GM21360 (cell line): ENCODE results near the gene DAPK2.
"Not testable (repeated sequence)": the region's sequence is repeated elsewhere in the genome, so short reads cannot be mapped to it uniquely, and the experiment has no call there.

Experiments
- ATAC-seq: cut with Tn5 transposase; IDR thresholded peaks from one replicate; pipeline ENCODE4 v1.9.1; 2021; ENCODE audit warnings: mild to moderate bottlenecking, moderate library complexity; ENCODE audit not compliant: unreplicated experiment

Gene DAPK2

DNA sequence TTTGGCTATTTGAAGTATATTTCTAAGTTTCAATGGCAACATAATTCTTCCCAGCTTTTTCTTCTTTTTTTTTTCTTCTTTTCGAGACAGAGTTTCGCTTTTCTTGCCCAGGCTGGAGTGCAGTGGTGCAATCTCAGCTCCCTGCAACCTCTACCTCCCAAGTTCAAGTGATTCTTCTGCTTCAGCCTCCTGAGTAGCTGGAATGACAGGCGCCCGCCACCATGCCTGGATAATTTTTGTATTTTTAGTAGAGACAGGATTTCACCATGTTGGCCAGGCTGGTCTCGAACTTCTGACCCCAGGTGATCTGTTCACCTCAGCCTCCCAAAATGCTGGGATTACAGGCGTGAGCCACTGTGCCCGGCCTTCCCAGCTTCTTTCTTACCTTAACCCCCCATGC, 146.7 kb downstream of the DAPK2 start:
- not testable (repeated sequence) for ATAC-seq

GRCh38 chr15:63899193-63899592, 147.1 kb downstream of the DAPK2 start:
- ATAC-seq = no peak

DNA sequence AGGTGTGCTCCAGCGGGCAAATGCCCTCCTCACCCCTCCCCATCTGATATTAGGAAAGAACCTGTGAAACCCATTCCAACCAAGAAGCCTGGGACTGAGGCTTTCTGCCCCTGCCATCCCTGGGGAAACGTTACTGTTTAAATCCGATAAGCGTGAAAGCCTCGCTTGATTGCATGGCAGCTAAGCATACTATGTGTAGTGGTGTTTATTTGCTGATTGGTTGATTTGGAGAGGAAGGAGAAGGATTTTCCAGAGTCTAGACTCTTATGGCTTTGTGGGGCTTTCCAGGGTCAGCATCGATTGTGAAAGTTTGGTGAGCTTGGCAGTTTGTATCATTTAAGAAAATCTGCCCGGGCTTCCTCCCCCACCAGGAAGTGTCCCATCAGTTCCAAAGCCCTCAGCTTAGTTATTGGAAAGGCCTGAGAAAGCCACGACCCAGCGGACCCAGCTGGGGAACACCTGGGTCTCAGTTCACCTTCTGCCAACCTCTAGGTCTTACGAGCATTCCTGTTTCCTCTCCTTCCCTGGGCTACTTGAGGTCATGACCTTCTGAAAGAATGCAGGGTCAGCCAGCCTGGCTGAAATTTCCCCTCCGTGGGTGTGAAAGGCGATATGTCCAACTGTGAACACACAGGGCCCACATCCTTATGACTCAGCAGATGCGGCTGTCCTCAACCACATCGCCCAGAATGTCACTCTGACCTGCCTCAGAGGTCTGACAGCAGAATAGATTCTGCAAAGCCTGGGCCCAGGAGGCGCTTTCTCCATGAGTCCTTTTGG, 149.8 kb downstream of the DAPK2 start:
- peak; percentile 49 for ATAC-seq

DNA sequence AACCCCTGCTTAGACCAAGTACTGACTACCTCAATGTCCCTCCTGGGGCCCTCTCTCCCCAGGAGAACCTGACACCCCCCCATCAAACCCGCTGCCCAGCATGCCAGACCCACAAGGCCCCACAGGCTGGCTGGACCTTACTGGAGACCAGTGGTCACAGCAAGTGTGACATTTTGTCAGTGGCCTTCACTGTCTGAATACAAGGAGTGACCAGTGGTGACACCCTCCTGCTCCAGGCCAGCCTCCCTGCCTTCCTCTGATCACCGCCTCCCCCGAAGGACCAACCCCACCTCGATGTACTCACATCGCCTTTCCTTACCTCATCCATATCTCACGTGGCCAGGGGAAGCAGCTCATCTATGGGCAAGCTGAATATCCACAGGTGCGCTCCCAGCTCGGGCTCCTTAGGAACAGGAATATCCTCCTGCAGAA, 150.5 kb downstream of the DAPK2 start:
- no peak for ATAC-seq

DNA sequence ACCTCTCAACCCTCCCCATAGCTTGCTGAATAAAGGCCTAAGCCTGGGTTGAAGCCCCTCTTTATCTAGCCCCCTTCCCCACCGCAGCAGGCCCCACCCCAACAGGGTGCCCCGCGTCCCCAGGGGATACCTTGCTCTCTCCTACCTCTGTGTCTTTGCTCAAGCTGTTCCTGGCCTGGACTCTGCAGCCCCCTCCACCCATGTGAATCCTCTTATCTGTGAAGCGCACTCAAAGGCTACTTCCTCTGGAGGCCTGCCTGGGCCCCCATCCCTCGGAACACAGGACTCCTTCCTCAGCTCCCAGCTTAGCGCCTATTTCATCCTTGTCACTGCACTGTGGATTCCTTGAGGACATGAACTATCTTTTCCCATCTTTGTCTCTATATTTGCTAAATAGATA, 151.1 kb downstream of the DAPK2 start:
- no peak for ATAC-seq

DNA sequence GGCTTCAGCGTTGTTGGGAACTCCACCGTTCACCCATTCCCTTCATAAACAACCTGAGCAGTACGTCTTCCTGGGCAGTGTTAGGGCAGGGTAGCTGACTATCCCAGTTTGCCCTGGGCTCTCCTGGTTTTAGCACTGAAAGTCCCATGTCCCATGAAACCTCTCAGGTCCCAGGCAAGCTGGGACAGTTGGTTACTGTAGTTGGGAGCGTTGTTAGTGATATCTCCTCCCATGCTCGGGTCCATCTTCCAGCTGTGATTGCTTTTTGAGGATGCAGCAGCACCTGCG, 151.7 kb downstream of the DAPK2 start:
- no peak for ATAC-seq

DNA sequence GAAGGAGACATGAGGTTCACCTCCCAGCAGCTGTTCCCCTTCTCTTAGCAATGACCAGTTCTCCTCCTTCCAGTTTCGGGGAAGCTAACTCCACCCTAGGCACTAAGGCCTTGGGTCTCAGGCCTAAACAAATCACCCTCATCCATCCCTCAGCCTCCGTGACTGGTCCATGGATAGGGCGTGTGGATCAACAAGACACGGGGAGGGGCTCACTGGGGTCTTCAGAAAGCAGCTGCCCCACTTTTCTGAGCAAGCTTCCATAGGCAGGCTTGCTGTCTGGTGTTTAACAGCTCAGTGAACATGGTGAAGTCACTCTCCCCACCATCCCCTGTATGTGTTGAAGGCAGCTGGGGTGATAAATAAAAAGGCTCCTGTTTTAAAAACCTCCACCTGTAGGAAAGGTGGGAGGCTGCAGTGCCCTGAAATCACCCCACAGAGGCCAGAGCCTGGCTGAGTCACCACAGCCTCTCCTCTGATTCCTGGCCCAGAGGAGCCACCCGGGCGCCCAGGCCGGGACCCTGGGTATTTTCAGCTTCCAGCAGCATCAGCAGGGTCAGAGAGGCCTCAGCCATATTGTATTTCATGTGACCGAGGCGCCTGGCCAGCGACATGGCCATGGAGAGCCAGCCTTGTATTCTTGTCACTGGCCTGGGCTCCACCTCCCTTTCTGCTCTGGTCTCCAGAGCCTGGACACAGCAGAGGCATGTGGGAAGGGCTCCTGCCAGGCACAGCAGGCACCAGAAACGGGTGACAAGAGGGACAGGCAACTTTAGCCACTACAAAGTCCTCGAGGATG, 152.2 kb downstream of the DAPK2 start:
- ATAC-seq = no peak

GRCh38 chr15:63892794-63893441, 153.4 kb downstream of the DAPK2 start:
- no peak for ATAC-seq

DNA sequence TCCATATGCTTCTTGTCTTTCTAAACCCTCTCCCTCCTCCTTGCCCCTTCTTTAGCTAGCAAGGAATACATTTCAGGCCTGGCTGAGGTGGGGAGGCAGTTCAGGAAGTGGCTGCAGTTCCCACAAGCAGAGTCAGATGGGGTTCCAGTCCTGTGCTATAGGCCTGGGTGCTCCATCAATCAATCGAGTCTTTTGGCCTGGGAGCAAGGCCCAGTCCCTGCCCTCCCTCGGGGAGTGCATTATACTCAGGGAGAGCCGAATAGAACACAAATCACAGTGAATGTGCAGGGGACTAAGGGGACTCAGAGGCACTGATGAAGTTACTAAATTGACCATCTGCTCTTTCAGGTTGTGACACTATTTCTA, 154.5 kb downstream of the DAPK2 start:
- ATAC-seq = no peak

GRCh38 chr15:63891079-63891767, 155.1 kb downstream of the DAPK2 start:
- ATAC-seq = no peak

DNA sequence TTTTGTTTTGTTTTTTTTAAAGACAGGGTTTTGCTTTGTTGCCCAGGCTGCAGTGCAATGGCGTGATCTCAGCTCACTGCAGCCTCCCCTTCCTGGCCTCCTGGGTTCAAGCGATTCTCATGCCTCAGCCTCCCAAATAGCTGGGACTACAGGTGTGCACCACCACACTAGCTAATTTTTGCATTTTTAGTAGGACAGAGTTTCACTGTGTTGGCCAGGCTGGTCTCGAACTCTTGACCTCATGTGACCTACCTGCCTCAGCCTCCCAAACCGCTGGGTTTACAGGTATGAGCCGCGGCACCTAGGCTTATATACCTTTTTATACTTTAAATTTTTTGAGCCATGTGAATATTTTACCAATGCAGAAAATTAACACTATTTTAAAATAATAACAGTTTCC, 155.7 kb downstream of the DAPK2 start:
- ATAC-seq = no peak

GRCh38 chr15:63889831-63890230, 156.5 kb downstream of the DAPK2 start:
- no peak for ATAC-seq

- no peak for ATAC-seq
Measured at GRCh38 chr15:63888823-63889222, 157.5 kb downstream of the DAPK2 start.

DNA sequence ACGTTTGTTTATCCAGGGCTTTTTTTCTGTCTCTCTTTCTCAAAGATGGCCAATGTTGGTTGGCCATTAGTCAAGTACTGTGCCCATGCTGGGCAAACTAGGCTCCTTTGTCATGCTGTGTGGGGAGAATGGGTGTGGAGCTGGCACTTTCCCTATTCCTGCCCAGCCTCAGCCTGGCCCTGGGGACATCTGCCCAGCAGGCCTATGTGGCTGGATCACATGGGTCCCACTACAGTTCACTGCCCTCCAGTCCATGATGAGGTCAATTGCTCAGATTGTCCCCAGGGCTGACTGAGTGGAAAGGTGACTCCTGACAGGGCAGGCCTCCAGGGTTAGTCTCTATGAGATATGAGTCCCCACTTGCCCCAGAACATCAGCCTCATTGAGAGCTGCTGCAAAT, 158.1 kb downstream of the DAPK2 start:
- no peak for ATAC-seq

DNA sequence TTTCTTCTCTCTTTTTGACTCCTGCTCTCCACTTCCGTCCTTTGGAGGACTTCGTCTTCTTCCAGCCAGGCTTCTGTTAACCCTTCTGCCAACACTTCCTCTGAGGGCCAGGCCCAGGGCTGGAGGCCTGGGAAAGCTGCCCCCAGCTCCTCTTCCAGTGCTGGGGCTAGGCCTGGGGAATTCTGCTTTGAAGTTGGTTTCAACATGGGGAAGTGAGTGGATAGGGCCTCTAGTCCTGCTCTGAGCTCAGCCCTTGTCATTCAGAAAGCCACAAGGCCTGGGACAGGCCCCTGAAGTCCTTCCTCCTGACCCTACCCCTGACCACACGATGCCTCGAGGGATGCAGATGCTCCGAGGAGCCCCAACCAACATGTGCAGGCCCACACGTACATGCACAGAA, 158.7 kb downstream of the DAPK2 start:
- no peak for ATAC-seq

- ATAC-seq = no peak
Measured at GRCh38 chr15:63884953-63885352, 161.3 kb downstream of the DAPK2 start.

- ATAC-seq = no peak
Measured at GRCh38 chr15:63881431-63881830, 164.9 kb downstream of the DAPK2 start.

- ATAC-seq = no peak
Measured at GRCh38 chr15:63880744-63881143, 165.5 kb downstream of the DAPK2 start.

DNA sequence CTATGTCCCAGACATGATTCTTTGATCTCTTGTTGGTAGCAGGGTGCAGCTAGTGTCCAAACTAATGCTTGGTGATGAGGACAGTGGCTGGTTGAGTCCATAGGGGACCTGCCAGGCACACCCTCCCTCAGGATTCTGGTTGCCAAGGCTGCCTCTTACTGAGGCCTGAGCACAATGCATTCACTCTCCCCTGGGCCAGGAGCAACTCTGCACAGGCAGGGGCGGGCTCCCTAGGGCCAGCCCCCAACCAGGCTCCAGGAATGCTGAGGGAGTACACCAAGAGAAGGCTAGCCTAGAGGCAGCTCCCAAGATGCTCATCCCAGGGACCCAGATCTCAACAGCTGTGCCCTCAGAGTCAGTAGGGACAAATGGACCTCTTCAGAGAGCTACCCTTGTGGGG, 166.3 kb downstream of the DAPK2 start:
- ATAC-seq = no peak

GRCh38 chr15:63879211-63879610, 167.1 kb downstream of the DAPK2 start:
- no peak for ATAC-seq

DNA sequence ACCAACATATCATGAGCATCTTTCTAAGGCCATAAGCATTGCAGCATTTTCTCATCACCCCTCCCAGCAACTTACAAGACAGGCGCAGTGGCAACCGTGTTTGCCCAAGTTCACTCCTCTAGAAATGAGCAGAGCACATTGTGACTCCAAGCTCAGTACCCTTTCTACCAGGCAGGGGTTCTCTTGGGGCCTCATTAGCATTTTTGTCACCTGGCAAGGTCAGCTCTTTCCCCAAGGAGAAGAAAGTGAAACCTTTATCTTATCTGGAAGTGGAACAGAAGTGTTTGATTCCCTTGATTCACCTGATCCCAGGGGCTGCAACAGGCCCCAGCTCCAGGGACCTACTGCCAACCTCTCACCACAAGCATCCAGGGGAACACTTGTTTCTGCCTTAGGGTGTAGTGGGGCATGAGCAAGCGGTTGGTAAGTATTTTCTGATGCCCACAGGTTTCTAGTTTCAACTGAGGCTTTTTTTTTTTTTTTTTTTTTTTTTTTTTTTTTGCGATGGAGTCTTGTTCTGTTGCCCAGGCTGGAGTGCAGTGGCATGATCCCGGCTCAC, 168.5 kb downstream of the DAPK2 start:
- no peak for ATAC-seq
